SK-N-SH (cell line): ENCODE data around the gene STH. TPM values are rescaled to one million over a fixed set of nuclear protein-coding genes. Genes with fewer than 3 reads are reported as not detected.

Source experiments
- CTCF ChIA-PET: fragments of 300-600, 350-600 bp; formaldehyde crosslinking; extraction: SDS; loops from one replicate; lab custom pipeline; 2021; lab: Yijun Ruan, JAX
- POLR2A ChIA-PET: fragments of 350-600 bp; sonication (Branson Sonifier 250); formaldehyde crosslinking; extraction: SDS; loops from one replicate; lab custom pipeline; 2020; ENCODE audit warnings: antibody characterized with exemption, inconsistent platforms; lab: Yijun Ruan, JAX
- DNase-seq: peaks from one replicate; pipeline ENCODE4 v3.0.0; 2012
- H2AFZ ChIP-seq: fragments of 200-600 bp; sonication (generic); 2 replicates; pipeline ENCODE4 v1.8.1; 2016; ENCODE audit warnings: antibody characterized with exemption, mild to moderate bottlenecking, low read depth
- H3F3A ChIP-seq: fragments of 200-600 bp; sonication (generic); replicated peaks from 2 replicates; pipeline ENCODE3; 2016; ENCODE audit warnings: antibody characterized with exemption, mild to moderate bottlenecking; ENCODE audit not compliant: insufficient read depth
- H3K27ac ChIP-seq, 2 experiments: fragments of 200-500 bp in 1 of 2; fragments of 200-600 bp in 1 of 2; sonication (Bioruptor generic) in 1 of 2; sonication (generic), shearing (Covaris generic) in 1 of 2; 2 replicates each; pipeline versions ENCODE4 v1.5.1 to v1.6.1; 2014 to 2016; ENCODE audit warnings: low read depth in 2 of 2, inconsistent platforms in 1 of 2, low read length in 1 of 2, mild to moderate bottlenecking in 1 of 2, mixed read lengths in 1 of 2
- H3K27me3 ChIP-seq: fragments of 200-600 bp; sonication (generic), shearing (Covaris generic); 2 replicates; pipeline ENCODE4 v1.6.1; 2016; ENCODE audit warnings: mixed run types; ENCODE audit not compliant: insufficient read depth
- H3K36me3 ChIP-seq, 2 experiments: fragments of 200-500 bp in 1 of 2; fragments of 200-600 bp in 1 of 2; sonication (Bioruptor generic) in 1 of 2; sonication (generic) in 1 of 2; replicated peaks in 1 of 2; 2 replicates each; pipeline versions ENCODE3 to v1.5.1; 2014 to 2016; ENCODE audit warnings: low read length in 1 of 2, mild to moderate bottlenecking in 1 of 2; ENCODE audit not compliant: insufficient read depth in 2 of 2, control insufficient read depth in 1 of 2
- H3K4me1 ChIP-seq, 2 experiments: fragments of 200-500 bp in 1 of 2; fragments of 200-600 bp in 1 of 2; sonication (Bioruptor generic) in 1 of 2; sonication (generic), shearing (Covaris generic) in 1 of 2; 2 replicates each; pipeline versions ENCODE4 v1.5.1 to v1.6.1; 2014 to 2016; ENCODE audit warnings: low read depth in 1 of 2, low read length in 1 of 2, mixed run types in 1 of 2; ENCODE audit not compliant: insufficient read depth in 2 of 2, control insufficient read depth in 1 of 2
- H3K4me2 ChIP-seq: fragments of 200-600 bp; sonication (generic), shearing (Covaris generic); 2 replicates; pipeline ENCODE4 v1.6.1; 2017; ENCODE audit warnings: mixed run types
- H3K4me3 ChIP-seq, 2 experiments: fragments of 200-500 bp in 1 of 2; fragments of 200-600 bp in 1 of 2; sonication (Bioruptor generic) in 1 of 2; sonication (generic), shearing (Covaris generic) in 1 of 2; 2 replicates each; pipeline versions ENCODE4 v1.5.1 to v1.8.1; 2014 to 2016; ENCODE audit warnings: low read depth in 2 of 2, inconsistent platforms in 1 of 2, low read length in 1 of 2, mild to moderate bottlenecking in 1 of 2, mixed read lengths in 1 of 2, moderate library complexity in 1 of 2
- H3K79me2 ChIP-seq: fragments of 200-600 bp; sonication (generic); 2 replicates; pipeline ENCODE4 v1.8.1; 2017; ENCODE audit warnings: mild to moderate bottlenecking; ENCODE audit not compliant: insufficient read depth
- H3K9ac ChIP-seq: fragments of 200-600 bp; sonication (generic); 2 replicates; pipeline ENCODE4 v1.6.1; 2017; ENCODE audit warnings: mixed run types
- H3K9me2 ChIP-seq: fragments of 200-600 bp; sonication (generic); 2 replicates; pipeline ENCODE4 v1.6.1; 2017; ENCODE audit warnings: mixed run types
- H3K9me3 ChIP-seq: fragments of 200-600 bp; sonication (generic); 2 replicates; pipeline ENCODE4 v1.6.1; 2017; ENCODE audit warnings: mixed run types, mild to moderate bottlenecking, moderate library complexity
- H4K20me1 ChIP-seq: fragments of 200-600 bp; sonication (generic); 2 replicates; pipeline ENCODE4 v1.6.1; 2017; ENCODE audit warnings: mild to moderate bottlenecking, mixed run types; ENCODE audit not compliant: insufficient read depth
- ELF1 ChIP-seq: IDR thresholded peaks from 2 replicates; pipeline ENCODE4 v1.4.0; 2012
- EZH2phosphoT487 ChIP-seq: fragments of 200-600 bp; sonication (generic); IDR thresholded peaks from 2 replicates; pipeline ENCODE4 v1.6.1; 2017; ENCODE audit warnings: low read depth, mixed run types, mild to moderate bottlenecking, antibody characterized with exemption, moderate library complexity, borderline replicate concordance
- FOSL2 ChIP-seq: IDR thresholded peaks from 2 replicates; pipeline ENCODE4 v1.4.0; 2012; ENCODE audit warnings: low read depth, mild to moderate bottlenecking, moderate library complexity, borderline replicate concordance
- FOXJ3 ChIP-seq: sonication (generic); formaldehyde crosslinking; IDR thresholded peaks from 2 replicates; pipeline ENCODE4 v1.5.1; 2020; ENCODE audit warnings: mild to moderate bottlenecking, missing genetic modification reagents
- GATA2 ChIP-seq: sonication (generic); formaldehyde crosslinking; IDR thresholded peaks from 2 replicates; pipeline ENCODE4 v1.5.0; 2020; ENCODE audit warnings: mild to moderate bottlenecking, missing genetic modification reagents
- MEF2A ChIP-seq: IDR thresholded peaks from 2 replicates; pipeline ENCODE4 v1.4.0; 2012; ENCODE audit warnings: low read depth, borderline replicate concordance
- MXI1 ChIP-seq: IDR thresholded peaks from 2 replicates; pipeline ENCODE4 v1.6.1; 2012; ENCODE audit warnings: mild to moderate bottlenecking, low read depth, low read length, improper control_type of control experiment
- NFIC ChIP-seq: IDR thresholded peaks from 2 replicates; pipeline ENCODE4 v1.4.0; 2012; ENCODE audit warnings: borderline replicate concordance
- RCOR1 ChIP-seq: fragments of 150-350 bp; IDR thresholded peaks from 2 replicates; pipeline ENCODE4 v1.6.1; 2017; ENCODE audit warnings: antibody characterized with exemption, low read length
- RXRA ChIP-seq: IDR thresholded peaks from 2 replicates; pipeline ENCODE4 v1.4.0; 2012; ENCODE audit warnings: low read depth, mild to moderate bottlenecking, borderline replicate concordance
- SIN3A ChIP-seq: IDR thresholded peaks from 2 replicates; pipeline ENCODE4 v1.6.1; 2012; ENCODE audit warnings: low read depth, mild to moderate bottlenecking, low read length, moderate library complexity, borderline replicate concordance
- TAF1 ChIP-seq: IDR thresholded peaks from 2 replicates; pipeline ENCODE4 v1.6.1; 2012; ENCODE audit warnings: low read depth, mild to moderate bottlenecking, low read length, moderate library complexity, borderline replicate concordance
- TCF12 ChIP-seq: IDR thresholded peaks from 2 replicates; pipeline ENCODE4 v1.4.0; 2012
- WGBS: methylation state at CpG from one replicate; pipeline ENCODE4 v1.1.6; 2017; ENCODE audit warnings: low lambda C conversion rate; 5-methylcytosine and 5-hydroxymethylcytosine counted together
- polyA plus RNA-seq, 3 experiments: library from polyadenylated mRNA; depleted of rRNA; stranded (reverse); fragments of >200 nt; gene quantifications; 2 replicates each; pipeline ENCODE4 v1.2.3, GENCODE V29; 2012
- TF ChIP-seq, protein P1 (sequence below): IDR thresholded peaks from 2 replicates; pipeline ENCODE4 v1.4.0; 2012; ENCODE audit warnings: low read depth, borderline replicate concordance
- TF ChIP-seq, protein P2 (sequence below): fragments of 200-600 bp; sonication (generic); IDR thresholded peaks from 2 replicates; pipeline ENCODE4 v1.6.1; 2017; ENCODE audit warnings: antibody characterized with exemption, mild to moderate bottlenecking, moderate library complexity
- TF ChIP-seq, protein P3 (sequence below): IDR thresholded peaks from 2 replicates; pipeline ENCODE4 v1.4.0; 2012; ENCODE audit warnings: low read depth
- TF ChIP-seq, protein P4 (sequence below): IDR thresholded peaks from 2 replicates; pipeline ENCODE4 v1.6.1; 2012; ENCODE audit warnings: mild to moderate bottlenecking, low read depth, low read length, moderate library complexity
- TF ChIP-seq, protein P5 (sequence below): IDR thresholded peaks from 2 replicates; pipeline ENCODE4; 2012

The STH gene
- polyA plus RNA-seq, 1 of the 3 experiments (the other 2 are of a cell fraction) = not detected

DNA sequence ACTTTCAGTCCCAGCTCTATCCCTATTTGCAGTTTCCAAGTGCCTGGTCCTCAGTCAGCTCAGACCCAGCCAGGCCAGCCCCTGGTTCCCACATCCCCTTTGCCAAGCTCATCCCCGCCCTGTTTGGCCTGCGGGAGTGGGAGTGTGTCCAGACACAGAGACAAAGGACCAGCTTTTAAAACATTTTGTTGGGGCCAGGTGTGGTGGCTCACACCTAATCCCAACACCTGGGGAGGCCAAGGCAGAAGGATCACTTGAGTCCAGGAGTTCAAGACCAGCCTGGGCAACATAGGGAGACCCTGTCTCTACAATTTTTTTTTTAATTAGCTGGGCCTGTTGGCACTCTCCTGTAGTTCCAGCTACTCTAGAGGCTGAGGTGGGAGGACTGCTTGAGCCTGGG is 1.7 kb downstream of the STH start:
- no peak for DNase-seq
- Histone ChIP-seq H3K27ac (no peak overlapping the region), H3K27me3 (no peaks in the 10 kb centered on the region), H3K9me2 (no peaks in the 10 kb centered on the region), H3K4me3 (no peak overlapping the region), H3K79me2 (no peaks in the 10 kb centered on the region), H2AFZ (no peak overlapping the region), H3K4me2 (no peak overlapping the region), H3F3A (no peaks in the 10 kb centered on the region), H3K36me3 (no peaks in the 10 kb centered on the region), H3K4me1 (peaks cover 0 to 9% of the 10 kb centered on the region in 2 experiments; a peak in 1 of 4 replicates), H3K9ac (no peak overlapping the region), H4K20me1 (no peaks in the 10 kb centered on the region), H3K9me3 (no peaks in the 10 kb centered on the region)
- WGBS = 92% methylated on average over 2 of the region's 2 CpGs
- ChIA-PET POLR2A (no interaction called here), CTCF (interaction anchor here (0.7 to 8.5 kb wide), 13 partner anchors 9 to 835 kb away, joined by 3 to 104 read pairs (median 20); partner anchors contain the start of gene KANSL1)
- no peak for TF ChIP-seq ELF1
- no peak for TF ChIP-seq RCOR1
- no peak for TF ChIP-seq MEF2A
- no peak for TF ChIP-seq TCF12
- no peak for TF ChIP-seq MXI1
- no peak for TF ChIP-seq FOXJ3 (CRISPR knock-in tag)
- no peak for TF ChIP-seq RXRA
- TF ChIP-seq TAF1 = no peak
- no peak for TF ChIP-seq SIN3A
- TF ChIP-seq, protein P1, sequence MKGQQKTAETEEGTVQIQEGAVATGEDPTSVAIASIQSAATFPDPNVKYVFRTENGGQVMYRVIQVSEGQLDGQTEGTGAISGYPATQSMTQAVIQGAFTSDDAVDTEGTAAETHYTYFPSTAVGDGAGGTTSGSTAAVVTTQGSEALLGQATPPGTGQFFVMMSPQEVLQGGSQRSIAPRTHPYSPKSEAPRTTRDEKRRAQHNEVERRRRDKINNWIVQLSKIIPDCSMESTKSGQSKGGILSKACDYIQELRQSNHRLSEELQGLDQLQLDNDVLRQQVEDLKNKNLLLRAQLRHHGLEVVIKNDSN = no peak
- no peak for TF ChIP-seq GATA2 (CRISPR knock-in tag)
- no peak for TF ChIP-seq EZH2phosphoT487
- TF ChIP-seq, protein P2, sequence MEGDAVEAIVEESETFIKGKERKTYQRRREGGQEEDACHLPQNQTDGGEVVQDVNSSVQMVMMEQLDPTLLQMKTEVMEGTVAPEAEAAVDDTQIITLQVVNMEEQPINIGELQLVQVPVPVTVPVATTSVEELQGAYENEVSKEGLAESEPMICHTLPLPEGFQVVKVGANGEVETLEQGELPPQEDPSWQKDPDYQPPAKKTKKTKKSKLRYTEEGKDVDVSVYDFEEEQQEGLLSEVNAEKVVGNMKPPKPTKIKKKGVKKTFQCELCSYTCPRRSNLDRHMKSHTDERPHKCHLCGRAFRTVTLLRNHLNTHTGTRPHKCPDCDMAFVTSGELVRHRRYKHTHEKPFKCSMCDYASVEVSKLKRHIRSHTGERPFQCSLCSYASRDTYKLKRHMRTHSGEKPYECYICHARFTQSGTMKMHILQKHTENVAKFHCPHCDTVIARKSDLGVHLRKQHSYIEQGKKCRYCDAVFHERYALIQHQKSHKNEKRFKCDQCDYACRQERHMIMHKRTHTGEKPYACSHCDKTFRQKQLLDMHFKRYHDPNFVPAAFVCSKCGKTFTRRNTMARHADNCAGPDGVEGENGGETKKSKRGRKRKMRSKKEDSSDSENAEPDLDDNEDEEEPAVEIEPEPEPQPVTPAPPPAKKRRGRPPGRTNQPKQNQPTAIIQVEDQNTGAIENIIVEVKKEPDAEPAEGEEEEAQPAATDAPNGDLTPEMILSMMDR = no peak

DNA sequence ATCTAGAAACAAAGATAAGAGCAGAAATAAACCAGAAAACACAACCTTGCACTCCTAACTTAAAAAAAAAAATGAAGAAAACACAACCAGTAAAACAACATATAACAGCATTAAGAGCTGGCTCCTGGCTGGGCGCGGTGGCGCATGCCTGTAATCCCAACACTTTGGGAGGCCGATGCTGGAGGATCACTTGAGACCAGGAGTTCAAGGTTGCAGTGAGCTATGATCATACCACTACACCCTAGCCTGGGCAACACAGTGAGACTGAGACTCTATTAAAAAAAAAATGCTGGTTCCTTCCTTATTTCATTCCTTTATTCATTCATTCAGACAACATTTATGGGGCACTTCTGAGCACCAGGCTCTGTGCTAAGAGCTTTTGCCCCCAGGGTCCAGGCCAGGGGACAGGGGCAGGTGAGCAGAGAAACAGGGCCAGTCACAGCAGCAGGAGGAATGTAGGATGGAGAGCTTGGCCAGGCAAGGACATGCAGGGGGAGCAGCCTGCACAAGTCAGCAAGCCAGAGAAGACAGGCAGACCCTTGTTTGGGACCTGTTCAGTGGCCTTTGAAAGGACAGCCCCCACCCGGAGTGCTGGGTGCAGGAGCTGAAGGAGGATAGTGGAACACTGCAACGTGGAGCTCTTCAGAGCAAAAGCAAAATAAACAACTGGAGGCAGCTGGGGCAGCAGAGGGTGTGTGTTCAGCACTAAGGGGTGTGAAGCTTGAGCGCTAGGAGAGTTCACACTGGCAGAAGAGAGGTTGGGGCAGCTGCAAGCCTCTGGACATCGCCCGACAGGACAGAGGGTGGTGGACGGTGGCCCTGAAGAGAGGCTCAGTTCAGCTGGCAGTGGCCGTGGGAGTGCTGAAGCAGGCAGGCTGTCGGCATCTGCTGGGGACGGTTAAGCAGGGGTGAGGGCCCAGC is 2.6 kb downstream of the STH start:
- no peak overlapping the region for H2AFZ ChIP-seq
- no peaks in the 10 kb centered on the region for H3K9me3 ChIP-seq
- H3K4me3 ChIP-seq = no peak overlapping the region
- no peaks in the 10 kb centered on the region for H3F3A ChIP-seq
- peaks cover 0 to 9% of the 10 kb centered on the region in 2 experiments; a peak in 1 of 4 replicates for H3K4me1 ChIP-seq
- H3K4me2 ChIP-seq = no peak overlapping the region
- CTCF ChIA-PET = interaction anchor here (0.6 to 8.5 kb wide), 44 partner anchors 10 to 867 kb away, joined by 3 to 104 read pairs (median 4); partner anchors contain the start of genes ACBD4 and KANSL1
- H3K27ac ChIP-seq = no peak overlapping the region
- H4K20me1 ChIP-seq = no peaks in the 10 kb centered on the region
- no peaks in the 10 kb centered on the region for H3K9me2 ChIP-seq
- no peak for DNase-seq
- no peak for TF ChIP-seq NFIC
- TF ChIP-seq ELF1 = no peak
- TF ChIP-seq, protein P3, sequence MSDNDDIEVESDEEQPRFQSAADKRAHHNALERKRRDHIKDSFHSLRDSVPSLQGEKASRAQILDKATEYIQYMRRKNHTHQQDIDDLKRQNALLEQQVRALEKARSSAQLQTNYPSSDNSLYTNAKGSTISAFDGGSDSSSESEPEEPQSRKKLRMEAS = no peak
- TF ChIP-seq, protein P4, sequence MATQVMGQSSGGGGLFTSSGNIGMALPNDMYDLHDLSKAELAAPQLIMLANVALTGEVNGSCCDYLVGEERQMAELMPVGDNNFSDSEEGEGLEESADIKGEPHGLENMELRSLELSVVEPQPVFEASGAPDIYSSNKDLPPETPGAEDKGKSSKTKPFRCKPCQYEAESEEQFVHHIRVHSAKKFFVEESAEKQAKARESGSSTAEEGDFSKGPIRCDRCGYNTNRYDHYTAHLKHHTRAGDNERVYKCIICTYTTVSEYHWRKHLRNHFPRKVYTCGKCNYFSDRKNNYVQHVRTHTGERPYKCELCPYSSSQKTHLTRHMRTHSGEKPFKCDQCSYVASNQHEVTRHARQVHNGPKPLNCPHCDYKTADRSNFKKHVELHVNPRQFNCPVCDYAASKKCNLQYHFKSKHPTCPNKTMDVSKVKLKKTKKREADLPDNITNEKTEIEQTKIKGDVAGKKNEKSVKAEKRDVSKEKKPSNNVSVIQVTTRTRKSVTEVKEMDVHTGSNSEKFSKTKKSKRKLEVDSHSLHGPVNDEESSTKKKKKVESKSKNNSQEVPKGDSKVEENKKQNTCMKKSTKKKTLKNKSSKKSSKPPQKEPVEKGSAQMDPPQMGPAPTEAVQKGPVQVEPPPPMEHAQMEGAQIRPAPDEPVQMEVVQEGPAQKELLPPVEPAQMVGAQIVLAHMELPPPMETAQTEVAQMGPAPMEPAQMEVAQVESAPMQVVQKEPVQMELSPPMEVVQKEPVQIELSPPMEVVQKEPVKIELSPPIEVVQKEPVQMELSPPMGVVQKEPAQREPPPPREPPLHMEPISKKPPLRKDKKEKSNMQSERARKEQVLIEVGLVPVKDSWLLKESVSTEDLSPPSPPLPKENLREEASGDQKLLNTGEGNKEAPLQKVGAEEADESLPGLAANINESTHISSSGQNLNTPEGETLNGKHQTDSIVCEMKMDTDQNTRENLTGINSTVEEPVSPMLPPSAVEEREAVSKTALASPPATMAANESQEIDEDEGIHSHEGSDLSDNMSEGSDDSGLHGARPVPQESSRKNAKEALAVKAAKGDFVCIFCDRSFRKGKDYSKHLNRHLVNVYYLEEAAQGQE = no peak
- no peak for TF ChIP-seq TCF12
- TF ChIP-seq, protein P5, sequence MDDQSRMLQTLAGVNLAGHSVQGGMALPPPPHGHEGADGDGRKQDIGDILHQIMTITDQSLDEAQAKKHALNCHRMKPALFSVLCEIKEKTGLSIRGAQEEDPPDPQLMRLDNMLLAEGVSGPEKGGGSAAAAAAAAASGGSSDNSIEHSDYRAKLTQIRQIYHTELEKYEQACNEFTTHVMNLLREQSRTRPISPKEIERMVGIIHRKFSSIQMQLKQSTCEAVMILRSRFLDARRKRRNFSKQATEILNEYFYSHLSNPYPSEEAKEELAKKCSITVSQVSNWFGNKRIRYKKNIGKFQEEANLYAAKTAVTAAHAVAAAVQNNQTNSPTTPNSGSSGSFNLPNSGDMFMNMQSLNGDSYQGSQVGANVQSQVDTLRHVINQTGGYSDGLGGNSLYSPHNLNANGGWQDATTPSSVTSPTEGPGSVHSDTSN = no peak
- TF ChIP-seq FOSL2 = no peak
- no peak overlapping the region for H3K9ac ChIP-seq
- H3K79me2 ChIP-seq = no peaks in the 10 kb centered on the region
- H3K27me3 ChIP-seq = no peaks in the 10 kb centered on the region
- 67% methylated on average over 12 of the region's 13 CpGs for WGBS
- H3K36me3 ChIP-seq = no peaks in the 10 kb centered on the region
- POLR2A ChIA-PET = no interaction called here
